Measurements from ENCODE around the gene RFX3. TPM values are rescaled to one million over a fixed set of nuclear protein-coding genes. Genes with fewer than 3 reads are reported as not detected.

The RFX3 gene
- total RNA-seq, 1 experiment from 2014 or later = 5.7 TPM

DNA sequence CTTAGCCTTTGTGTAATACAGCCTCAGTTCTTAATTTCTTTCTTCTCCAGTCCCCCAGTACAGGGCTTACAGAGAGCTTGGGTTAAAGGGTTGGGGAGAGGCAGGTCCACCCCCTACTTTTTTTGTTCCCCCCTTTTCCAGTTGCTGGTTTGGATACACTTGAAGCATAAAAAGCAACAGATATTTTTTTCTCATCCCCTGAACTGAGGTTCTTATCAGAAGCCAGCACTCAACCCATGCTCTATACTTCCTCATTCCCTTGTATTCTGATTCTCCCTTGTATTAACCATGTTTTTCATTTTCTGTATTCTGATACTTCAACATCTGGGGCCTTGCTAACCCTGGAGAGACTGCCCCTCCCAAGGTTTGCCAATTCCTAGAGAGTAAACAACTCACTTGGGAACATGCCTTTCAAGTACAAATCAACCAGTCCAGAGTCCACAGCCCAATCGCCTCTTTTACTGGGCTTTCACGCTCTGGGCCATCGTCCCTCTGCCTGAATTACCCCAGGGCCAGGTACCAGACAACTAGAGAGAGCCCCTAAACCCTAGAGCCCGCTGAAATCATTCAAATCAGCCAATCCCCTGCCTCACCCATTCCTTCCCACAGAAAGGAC, 348.5 kb downstream of the RFX3 start:
- DNase-seq (ENCODE audit: low read depth, low spot score) (no peak), ATAC-seq (no peak)
- intact Hi-C loops (cut with micrococcal nuclease; ENCODE audit: unreplicated experiment) = no loop called here
- in situ Hi-C loops (cut with HindIII; ENCODE audit: low pct_unique_long_range_greater_than_20kb, low sequenced_read_pairs) = no loop called here
- ChIA-PET CTCF (no interaction called here), POLR2A (no interaction called here)
- Histone ChIP-seq H3K36me3 (ENCODE audit: control insufficient read depth, insufficient read depth, low read length) (no peaks in the 10 kb centered on the region), H3K9me3 (ENCODE audit: control insufficient read depth, insufficient read depth, low read depth, low read length) (no peaks in the 10 kb centered on the region), H3K4me3 (ENCODE audit: low read depth in 2 of 2, low read length in 2 of 2) (no peak overlapping the region), H3K4me1 (ENCODE audit: control insufficient read depth, insufficient read depth, low read length) (no peaks in the 10 kb centered on the region), H3K27ac (ENCODE audit: low read length) (no peak overlapping the region), H3K27me3 (ENCODE audit: control insufficient read depth, insufficient read depth, low read length) (no peaks in the 10 kb centered on the region)
- TF ChIP-seq SIN3A (IDR thresholded peaks at IDR 0.05; ENCODE audit: borderline replicate concordance, insufficient read depth, low read depth, low read length) (no peak), REST (IDR thresholded peaks at IDR 0.05; ENCODE audit: insufficient read depth in 1 of 2, low read depth in 2 of 2, low read length in 1 of 2) (no peak), POLR2AphosphoS5 (IDR thresholded peaks at IDR 0.05; ENCODE audit: low read depth, low read length) (no peak), TCF7L2 (IDR thresholded peaks at IDR 0.05; ENCODE audit: low read depth, low read length) (no peak)
- TF ChIP-seq, protein P1, sequence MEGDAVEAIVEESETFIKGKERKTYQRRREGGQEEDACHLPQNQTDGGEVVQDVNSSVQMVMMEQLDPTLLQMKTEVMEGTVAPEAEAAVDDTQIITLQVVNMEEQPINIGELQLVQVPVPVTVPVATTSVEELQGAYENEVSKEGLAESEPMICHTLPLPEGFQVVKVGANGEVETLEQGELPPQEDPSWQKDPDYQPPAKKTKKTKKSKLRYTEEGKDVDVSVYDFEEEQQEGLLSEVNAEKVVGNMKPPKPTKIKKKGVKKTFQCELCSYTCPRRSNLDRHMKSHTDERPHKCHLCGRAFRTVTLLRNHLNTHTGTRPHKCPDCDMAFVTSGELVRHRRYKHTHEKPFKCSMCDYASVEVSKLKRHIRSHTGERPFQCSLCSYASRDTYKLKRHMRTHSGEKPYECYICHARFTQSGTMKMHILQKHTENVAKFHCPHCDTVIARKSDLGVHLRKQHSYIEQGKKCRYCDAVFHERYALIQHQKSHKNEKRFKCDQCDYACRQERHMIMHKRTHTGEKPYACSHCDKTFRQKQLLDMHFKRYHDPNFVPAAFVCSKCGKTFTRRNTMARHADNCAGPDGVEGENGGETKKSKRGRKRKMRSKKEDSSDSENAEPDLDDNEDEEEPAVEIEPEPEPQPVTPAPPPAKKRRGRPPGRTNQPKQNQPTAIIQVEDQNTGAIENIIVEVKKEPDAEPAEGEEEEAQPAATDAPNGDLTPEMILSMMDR (IDR thresholded peaks at IDR 0.05) = no peak
- no TSS peak for BruUV-seq (replicated peaks)

DNA sequence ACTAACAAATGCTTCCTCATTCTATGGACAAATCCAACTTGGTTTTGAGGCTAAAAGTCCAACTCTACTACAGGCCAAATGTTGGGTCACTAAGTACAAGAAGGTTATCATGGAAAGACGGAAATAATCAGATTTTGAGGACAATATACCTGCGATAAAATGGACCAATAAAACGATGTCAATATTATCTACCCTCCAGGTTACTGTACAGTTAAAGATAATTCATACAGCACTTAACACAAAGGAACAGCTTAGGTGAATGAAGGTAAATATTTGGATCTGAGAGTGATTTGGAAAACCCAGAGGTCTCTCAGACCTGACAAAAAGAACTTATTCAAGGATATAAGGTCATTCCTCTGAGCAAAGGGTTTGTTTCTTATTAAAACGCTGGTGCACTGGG, 352.4 kb downstream of the RFX3 start:
- in situ Hi-C loops (cut with HindIII; ENCODE audit: low pct_unique_long_range_greater_than_20kb, low sequenced_read_pairs) = no loop called here
- no peaks in the 10 kb centered on the region for H3K4me1 ChIP-seq (ENCODE audit: control insufficient read depth, insufficient read depth, low read length)
- H3K9me3 ChIP-seq (ENCODE audit: control insufficient read depth, insufficient read depth, low read depth, low read length) = no peaks in the 10 kb centered on the region
- ChIA-PET CTCF (no interaction called here), POLR2A (no interaction called here)
- BruUV-seq (replicated peaks) = no TSS peak
- H3K27ac ChIP-seq (ENCODE audit: low read length) = no peak overlapping the region
- DNase-seq (ENCODE audit: low read depth, low spot score) = no peak
- H3K27me3 ChIP-seq (ENCODE audit: control insufficient read depth, insufficient read depth, low read length) = no peaks in the 10 kb centered on the region
- no peak overlapping the region for H3K4me3 ChIP-seq (ENCODE audit: low read depth in 2 of 2, low read length in 2 of 2)
- ATAC-seq = no peak
- intact Hi-C loops (cut with micrococcal nuclease; ENCODE audit: unreplicated experiment) = no loop called here
- TF ChIP-seq TCF7L2 (IDR thresholded peaks at IDR 0.05; ENCODE audit: low read depth, low read length) (no peak), SIN3A (IDR thresholded peaks at IDR 0.05; ENCODE audit: borderline replicate concordance, insufficient read depth, low read depth, low read length) (no peak), REST (IDR thresholded peaks at IDR 0.05; ENCODE audit: insufficient read depth in 1 of 2, low read depth in 2 of 2, low read length in 1 of 2) (no peak), POLR2AphosphoS5 (IDR thresholded peaks at IDR 0.05; ENCODE audit: low read depth, low read length) (no peak)
- TF ChIP-seq, protein P1 (IDR thresholded peaks at IDR 0.05) = no peak
- no peaks in the 10 kb centered on the region for H3K36me3 ChIP-seq (ENCODE audit: control insufficient read depth, insufficient read depth, low read length)

Data from Panc1 (cell line).